Eye (tissue), 1 donor: ENCODE data around the gene SH2D3A.
"Not testable (repeated sequence)": the region's sequence is repeated elsewhere in the genome, so short reads cannot be mapped to it uniquely, and the experiment has no call there.

Experiments used
- DNase-seq: peaks from one replicate; pipeline ENCODE4 v3.0.0-alpha.2; 2015

The SH2D3A gene

DNA sequence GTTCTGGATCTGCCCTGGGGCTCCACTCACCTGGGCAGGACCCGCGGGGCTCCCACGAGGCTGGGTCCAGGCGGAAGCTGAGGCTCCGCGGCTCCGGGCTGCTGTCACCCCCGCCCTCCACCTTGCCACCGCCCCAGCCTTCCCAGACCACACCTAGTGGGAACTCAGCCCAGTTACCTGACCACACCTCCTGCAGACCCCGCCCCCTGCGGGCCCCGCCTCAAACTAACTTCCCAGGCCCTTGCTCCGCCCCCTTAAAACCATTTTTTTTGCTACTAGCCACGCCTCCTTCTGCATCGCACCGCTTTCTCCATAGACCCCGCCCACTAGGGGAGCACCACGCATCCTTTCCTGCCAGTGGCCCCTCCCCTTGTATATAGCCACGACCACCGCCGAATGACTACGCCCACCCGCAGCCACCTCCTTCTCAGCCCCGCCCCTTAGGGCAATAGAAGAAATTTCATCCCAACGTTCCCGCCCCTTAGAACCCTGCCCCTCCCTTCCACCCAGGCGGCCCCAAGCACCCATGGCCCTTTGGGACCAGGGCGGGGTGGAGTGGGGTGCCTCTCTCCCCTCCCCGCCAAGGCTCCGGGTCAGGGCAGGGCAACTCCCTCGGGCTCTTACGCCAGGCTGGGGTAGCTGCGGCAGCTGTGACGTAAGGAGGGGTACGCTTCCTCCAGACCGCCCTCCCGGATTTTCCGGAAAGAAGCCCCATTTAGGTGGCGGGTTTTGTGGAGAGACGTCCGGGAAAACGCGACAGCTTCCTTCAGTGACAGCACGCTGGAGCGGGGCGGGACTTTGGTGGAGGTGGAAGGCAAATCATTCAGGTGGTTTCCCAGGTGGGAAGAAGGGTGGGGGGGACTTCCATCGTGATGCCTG, at the start of gene SH2D3A:
TSS of gene SH2D3A (minus strand) at position 79 of the 879 bp plus-strand sequence. CDS start 3,687 bp downstream, outside the sequence.
- peak; percentile 56 for DNase-seq

DNA sequence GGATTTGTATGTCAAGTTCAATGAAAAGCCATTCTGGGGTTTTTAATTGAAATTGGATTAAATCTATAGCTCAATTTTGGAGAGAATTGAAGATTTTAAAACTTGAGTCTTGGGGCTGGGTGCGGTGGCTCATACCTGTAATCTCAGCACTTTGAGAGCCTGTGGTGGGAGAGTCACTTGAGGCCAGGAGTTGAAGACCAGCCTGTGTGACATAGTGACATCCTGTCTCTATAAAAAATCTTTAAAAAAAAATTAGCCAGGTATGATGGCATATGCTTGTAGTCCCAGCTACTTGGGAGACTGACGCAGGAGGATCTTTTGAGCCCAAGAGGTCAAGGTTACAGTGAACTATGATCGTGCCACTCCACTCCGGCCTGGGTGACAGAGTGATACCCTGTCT, 46.4 kb upstream of the SH2D3A start:
- no peak for DNase-seq

DNA sequence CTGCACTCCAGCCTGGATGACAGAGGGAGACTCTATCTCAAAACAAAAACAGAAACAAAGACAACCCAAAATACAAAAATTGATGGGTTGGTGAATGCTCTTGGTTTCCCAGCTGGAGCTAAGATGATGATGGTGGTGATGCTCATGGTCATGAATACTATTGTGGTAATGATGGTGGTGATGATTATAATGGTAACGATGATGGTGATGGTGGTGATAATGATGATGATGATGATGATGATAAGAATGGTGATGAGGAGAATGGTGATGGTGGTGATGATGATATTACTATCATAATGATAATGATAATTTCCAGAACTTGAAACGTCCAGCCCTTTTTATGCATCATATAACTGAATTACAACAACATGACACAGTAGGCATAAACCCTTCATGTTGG, 45.4 kb upstream of the SH2D3A start:
- no peak for DNase-seq

DNA sequence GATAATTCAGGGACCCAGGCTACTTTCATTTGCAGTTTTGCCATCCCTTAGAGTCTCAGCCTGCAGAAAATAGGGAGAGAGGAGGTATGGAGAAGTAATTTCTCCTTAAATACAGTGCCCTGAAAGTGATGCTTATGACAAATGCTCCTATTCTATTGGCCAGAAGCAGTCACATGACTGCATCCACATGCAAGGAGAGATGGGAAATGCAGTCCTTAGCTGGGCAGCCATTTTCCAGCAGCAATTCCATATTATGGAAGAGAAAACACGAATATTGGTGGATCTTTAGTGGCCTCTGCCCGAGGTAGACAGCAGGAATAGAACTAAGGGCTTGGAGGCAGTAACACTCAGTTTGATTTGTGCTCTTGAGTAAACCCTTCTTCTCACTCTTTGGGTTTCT, 44.7 kb upstream of the SH2D3A start:
- peak; percentile 35 for DNase-seq

DNA sequence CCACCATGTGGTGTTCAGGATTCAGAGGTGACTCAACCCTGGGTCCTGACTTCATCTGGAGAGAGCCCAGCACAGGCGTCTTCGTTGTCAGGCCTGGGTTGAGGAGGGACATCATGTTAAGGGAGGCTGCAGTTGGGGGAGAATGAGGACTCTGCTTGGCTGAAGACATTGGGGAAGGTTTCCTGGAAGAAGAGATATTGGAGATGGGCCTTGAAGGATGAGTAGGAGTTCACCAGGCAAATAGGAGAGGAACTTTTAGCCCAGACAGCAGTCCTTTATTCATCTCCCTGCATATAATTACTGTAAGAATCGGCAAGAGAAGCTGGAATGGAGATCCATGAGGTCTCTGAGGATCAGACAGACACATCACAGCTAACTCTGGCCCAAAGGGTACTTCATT, 44.1 kb upstream of the SH2D3A start:
- DNase-seq: no peak

DNA sequence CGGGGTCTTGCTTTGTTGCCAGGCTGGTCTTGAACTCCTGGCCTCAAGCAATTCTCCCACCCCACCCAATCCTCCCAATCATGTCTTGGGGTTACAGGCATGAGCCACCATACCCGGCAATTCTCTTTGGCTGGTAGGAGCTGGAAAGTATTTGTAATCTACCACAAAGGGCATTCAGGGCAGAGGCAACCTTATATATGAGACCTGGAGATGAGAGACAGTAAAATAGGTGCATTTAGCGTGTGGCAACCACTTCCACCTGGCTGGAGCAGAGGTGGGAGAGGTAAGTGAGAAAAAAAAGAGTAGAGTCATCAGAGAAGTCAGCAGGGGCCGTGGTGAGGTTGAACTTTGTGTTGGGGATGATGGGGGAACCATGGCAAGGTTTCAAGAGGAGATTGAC, 42.0 kb upstream of the SH2D3A start:
- DNase-seq: no peak

DNA sequence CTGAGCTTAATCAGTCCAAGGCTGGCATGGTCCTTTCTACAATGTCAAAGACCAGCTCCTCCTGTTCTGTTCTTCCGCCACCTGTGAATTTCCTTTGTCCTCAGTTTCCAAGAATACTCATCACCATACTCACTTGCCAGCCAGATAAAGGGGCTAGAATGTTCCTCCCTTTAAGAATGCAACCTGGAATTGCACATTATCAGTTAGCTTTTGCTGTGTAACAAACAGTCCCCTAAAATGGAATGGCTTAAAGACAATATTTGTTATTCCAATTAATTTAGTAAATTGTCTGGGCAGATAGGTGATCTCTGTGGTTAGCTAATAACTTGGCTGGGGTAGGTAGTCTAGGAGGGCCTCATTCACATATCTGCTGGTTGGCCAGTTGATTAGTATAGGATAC, 41.3 kb upstream of the SH2D3A start:
- DNase-seq: no peak

DNA sequence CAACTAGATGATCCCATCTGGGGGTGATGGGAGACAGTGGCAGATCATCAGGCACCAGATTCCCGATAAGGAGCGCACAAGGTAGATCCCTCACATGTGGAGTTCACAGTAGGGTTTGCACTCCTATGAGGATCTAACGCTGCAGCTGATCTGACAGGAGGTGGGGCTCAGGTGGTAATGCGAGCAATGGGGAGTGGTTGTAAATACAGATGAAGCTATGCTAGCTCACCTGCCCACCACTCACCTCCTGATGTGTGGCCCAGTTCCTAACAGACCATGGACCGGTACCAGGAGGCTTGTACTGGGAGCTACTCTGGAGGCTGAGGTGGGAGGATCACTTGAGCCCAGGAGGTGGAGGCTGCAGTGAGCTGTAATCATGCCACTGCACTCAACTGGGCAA, 40.1 kb upstream of the SH2D3A start:
- DNase-seq: no peak

DNA sequence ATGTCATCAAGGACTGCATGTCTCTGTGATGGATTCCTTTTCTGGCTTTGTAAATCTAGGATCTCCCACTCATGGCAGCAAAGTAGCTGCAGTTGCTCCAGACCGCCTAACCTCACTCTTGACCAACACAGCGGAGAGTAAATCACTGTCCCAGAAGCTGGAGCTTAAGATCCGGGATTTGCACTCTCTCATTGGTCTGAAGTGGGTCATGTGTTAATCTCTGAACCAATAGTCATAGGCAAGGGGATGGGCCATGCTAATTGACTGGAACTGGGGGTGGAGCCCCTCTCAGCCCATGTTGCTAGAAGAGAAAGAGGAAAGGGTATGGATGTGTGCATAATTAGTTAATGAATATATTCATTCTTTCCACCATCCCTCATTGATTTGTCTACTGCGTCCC, 39.3 kb upstream of the SH2D3A start:
- DNase-seq: no peak

DNA sequence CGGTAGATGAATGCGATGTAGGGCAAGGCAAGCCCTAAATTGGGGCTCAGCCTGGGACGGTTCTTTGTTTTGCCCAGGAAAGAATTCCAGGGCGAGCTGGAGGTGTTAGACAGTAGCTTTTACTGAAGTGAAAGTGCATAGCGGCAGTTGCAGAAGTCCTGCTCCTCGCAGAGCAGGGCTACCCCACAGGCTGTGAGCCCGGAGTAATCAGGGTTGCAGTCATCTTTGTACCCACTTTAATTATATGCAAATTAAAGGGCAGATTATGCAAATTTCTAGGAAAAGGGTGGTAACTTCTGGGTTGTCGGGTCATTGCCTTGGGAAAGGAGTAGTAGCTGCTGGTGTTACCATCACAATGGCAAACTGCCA, 35.8 kb upstream of the SH2D3A start:
- no peak for DNase-seq

DNA sequence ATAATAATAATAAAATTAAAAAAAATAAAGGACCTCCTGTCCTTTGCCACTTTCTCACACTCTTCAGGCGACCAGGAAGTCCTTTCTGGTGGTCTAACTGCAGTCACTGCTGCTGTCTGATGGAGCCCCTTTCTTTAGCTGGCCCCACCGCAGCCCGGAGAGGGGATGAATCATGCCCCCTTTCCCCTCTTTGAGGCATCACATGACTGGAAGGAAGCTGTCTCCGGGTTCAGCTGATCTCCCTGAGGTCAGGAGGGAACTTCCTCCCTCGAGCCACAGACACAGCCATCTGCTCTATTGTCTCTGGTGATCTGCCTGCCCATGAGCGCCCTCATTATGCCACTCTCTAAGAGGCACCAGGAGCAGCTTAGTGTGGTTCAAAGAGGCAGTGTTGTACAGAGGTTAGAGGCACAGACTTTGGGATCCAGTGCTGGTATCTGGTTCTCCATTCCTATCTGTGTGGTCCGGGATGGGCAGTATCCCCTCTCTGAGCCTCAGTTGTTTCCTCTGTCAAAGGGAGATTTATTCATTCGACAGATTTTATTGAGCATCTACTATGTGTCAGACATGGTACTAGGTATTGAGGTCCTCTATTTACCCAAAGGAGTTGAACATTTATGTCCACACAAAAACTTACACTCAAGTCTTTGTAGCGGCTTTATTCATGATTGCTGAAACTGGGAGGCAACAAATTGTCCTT, 35.3 kb upstream of the SH2D3A start:
- no peak for DNase-seq

DNA sequence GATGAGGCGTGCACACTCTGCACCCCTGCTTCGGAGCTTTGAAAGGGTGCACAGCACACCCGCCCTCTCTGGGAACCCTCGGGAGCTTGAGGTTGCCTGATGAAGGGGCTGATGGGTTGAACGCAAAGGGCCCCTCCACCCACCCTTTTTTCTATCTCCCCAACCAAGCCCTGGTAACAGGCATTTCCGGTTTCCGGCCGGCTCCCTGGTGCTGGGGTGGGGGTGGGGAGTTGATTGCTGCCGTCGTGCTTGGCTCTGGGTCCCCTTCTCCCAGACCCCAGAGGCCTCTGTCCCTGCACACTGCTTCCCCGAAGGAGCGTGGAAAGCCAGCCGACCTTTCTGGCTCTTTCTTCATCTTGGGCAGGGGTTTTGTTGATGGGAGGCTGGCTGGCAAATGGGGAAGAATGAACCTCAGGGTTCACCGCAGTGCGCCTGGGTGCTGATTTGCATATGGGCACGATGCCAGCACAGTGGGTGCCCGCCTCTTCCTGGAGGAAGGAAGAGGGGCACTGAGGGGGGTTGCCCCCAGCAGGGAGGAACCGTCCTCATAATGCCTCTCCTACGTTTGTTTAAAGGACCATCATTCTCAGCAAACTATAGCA, 34.4 kb upstream of the SH2D3A start:
- peak; percentile 16 for DNase-seq

DNA sequence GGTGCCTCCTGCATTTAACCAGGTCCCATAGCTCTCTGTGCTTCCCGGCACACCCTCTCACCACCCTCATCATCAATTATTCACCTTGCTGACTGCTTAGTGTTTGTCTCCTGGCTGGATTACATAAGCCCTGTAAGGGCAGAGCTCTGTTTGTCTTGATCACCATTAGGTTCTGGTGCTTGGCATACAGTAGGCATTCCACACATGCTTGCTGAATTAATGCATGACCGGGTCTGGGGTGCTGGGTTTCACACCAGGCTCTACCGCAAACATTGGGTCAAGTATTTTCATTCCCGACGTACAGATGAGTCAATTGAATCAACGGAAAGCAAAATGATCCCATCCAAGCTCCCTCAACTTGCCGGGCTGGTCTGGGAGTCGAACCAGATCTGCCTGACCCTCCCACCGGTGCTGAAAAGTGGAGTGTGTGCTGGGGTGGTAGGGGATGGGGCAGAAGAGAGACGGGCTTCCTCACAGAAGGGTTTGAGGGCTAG, 33.8 kb upstream of the SH2D3A start:
- DNase-seq: no peak

DNA sequence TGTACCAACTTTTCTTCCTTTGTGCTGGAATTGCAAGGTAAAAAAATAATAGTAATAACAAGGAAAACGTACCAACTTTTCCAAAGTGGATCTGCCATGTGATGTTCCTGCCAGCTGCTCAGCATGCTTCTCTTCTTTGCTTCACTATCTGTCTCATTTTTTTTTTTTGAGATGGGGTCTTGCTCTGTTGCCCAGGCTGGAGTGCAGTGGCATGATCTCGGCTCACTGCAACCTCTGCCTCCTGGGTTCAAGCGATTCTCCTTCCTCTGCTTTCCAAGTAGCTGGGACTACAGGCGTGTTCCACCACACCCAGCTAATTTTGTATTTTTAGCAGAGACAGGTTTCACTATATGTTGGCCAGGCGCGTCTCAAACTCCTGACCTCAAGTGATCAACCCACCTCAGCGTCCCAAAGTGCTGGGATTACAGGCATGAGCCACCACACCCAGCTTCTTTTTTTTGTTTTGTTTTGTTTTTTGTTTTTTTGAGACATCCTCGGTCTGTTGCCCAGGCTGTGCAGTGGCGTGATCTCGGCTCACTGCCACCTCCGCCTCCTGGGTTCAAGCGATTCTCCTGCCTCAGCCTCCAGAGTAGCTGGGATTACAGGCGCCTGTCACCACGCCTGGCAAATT, 33.0 kb upstream of the SH2D3A start:
- DNase-seq: not testable (repeated sequence)

DNA sequence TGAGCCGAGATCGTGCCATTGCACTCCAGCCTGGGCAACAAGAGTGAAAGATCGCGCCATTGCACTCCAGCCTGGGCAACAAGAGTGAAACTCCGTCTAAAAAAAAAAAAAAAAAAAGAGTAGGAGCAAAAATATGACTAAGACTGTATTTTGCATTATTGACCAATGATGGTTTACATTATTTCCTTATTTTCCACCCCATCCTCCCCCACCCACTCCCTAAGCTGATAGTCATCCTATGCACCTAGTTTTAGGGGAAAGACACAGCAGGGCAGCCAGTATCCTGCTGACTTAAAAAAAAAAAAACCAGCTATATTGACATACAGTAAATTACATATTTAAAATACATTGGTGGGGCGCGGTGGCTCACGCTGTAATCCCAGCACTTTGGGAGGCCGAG, 30.4 kb upstream of the SH2D3A start:
- DNase-seq: no peak

DNA sequence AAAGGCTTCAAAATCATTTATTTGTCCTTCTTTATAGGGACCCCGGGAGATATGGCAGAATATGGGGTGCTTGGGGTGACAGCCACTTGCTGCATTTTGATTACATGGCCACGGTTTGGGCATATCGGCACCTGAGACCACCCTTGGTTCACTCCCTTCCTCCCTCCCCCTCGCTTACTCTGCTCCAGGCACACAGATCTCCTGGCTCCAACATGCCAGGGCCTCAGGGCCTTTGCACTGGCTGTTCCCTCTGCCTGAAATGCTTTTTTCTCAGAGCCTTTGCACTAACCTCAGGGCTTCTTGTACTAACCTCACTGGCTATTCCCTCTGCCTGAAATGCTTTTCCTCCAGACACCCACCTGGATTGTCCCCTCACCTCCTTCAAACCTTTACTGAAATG, 29.0 kb upstream of the SH2D3A start:
- no peak for DNase-seq

DNA sequence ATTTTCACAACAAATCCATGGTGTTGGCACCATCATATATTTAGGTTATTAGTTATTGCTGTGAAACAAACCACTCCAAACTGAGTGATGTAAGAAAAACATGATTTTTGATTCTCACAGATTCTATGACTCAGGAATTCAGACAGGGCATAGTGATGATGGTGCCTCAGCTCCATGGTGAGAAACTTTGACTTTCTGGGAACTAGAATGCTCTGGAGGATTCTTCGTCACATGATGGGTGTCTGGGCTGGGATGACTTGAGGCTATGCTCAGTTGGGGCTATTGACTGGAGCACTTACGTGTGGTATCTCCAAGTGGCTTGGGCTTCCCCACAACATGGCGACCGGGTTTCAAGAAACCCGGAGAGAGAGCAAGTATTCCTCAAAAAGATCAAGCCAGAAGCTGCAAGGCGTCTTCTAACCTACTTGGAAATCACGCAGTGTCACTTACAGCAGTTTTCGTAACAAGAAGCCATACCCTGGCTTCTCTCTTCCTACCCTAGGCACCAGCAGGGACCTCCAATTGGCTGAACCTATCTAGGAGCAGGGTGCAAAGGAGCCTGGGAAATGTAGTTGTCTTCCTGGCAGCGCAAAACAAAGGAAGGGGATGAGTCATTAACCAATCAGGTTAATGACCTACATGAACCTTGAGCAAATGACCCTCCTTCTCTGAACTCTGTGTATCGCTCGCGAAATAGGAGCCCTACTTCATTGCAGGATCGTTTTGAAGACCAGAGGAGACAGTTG, 27.6 kb upstream of the SH2D3A start:
- no peak for DNase-seq

DNA sequence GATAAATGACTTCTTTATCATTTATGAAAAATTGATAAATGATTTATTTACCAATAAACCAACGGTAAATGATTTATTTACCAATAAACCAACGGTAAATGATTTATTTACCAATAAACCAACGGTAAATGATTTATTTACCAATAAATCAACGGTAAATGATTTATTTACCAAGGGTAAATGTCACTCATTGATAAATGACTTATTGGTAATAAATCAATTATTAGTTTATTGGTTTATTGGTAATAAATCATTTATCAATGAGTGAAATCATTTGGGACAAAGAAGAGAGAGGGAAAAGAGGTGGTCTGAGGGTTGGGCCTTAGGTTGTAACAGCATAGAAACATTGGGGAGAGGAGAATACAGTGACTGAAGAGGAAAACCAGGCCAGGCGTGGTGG, 26.7 kb upstream of the SH2D3A start:
- no peak for DNase-seq

DNA sequence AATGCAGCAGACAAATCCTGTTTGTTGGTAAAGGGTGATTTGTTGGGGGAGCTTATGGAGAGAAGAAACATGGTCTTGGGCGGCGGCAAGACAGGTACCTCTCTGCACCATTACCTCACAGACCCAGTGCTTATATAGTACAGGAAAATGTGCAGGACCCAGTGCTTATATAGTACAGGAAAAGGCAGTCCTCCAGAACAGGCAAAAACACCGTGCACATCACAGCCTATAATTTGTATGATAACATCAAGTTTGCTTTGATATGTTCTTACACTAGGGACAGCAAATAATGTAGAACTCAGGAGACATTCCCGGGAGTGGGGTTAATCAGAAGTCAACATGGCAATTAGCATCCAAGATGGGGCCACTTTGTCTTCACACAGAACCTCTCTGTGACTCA, 26.2 kb upstream of the SH2D3A start:
- DNase-seq: no peak

DNA sequence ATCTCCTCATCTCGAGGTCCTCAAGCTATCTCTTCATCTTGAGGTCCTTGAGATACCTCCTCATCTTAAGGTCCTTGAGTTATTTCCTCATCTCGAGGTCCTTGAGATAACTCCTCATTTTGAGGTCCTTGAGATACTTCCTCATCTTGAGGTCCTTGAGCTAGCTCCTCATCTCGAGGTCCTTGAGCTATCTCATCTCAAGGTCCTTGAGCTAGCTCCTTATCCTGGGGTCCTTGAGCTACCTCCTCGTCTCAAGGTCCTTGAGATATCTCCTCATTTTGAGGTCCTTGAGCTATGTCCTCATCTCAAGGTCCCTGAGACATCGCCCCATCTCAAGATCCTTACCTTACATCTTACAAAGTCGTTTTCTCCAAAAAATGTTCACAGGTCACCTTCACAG, 24.0 kb upstream of the SH2D3A start:
- DNase-seq: no peak

DNA sequence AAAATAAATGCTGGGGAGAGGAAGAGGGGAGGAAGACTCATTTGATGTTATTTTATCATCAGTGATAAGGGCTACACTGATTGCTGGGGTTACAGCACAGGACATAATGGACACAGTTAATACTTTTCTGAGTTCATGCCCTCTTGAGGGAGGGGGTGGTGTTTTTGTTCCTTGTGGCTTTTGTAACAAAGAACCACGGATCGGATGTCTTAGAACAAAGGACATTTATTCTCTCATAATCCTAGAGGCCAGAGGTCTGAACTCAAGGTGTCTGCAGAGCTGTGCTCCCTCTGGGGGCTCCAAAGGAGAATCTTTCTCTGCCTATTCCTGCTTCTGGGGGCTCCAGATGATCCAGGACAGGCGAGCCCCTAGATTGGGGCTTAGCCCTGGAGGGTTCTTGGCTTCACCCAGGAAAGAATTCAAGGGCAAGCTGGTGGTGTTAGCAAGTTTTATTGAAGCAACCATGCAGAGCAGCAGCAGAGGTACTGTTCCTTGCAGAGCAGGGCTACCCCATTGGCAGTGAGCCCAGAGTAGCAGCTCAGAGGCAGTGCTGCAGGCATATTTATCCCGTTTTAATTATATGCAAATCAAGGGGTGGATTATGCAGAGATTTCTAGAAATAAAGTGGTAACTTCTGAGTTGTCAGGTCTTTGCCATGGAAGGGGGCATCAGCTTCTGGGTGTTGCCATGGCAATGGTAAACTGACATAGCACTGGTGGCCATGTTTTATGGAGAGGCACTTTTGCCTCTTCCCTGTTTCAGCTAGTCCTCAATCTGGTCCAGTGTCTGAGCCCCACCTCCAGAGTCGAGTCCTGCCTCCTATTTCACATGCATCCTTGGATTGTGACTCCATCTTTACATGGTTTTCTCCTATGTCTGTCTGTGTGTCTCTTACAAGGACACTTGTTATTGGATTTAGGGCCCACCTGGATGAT, 23.2 kb upstream of the SH2D3A start:
- DNase-seq: no peak
